H9 (cell line): ENCODE measurements around the gene RPL9. TPM values are rescaled to one million over a fixed set of nuclear protein-coding genes. Genes with fewer than 3 reads are reported as not detected.

Experiments used
- DNase-seq: peaks from one replicate; pipeline ENCODE4 v3.0.0-alpha.2; 2017
- H2AFZ ChIP-seq: one replicate; pipeline ENCODE4 v1.6.1; 2013; ENCODE audit warnings: mild to moderate bottlenecking, low read length, control low read depth, moderate library complexity
- H2AK5ac ChIP-seq: 2 replicates; pipeline ENCODE4 v1.6.1; 2013; ENCODE audit warnings: low read length, control low read depth, mixed read lengths; ENCODE audit not compliant: insufficient read length
- H2BK120ac ChIP-seq: one replicate; pipeline ENCODE4 v1.6.1; 2013; ENCODE audit warnings: low read depth, mild to moderate bottlenecking, low read length, control low read depth, inconsistent platforms; ENCODE audit not compliant: poor library complexity, severe bottlenecking
- H2BK12ac ChIP-seq: 2 replicates; pipeline ENCODE4 v1.6.1; 2013; ENCODE audit warnings: low read length, control low read depth, mixed read lengths, low read depth; ENCODE audit not compliant: insufficient read length
- H2BK15ac ChIP-seq: 2 replicates; pipeline ENCODE4 v1.6.1; 2013; ENCODE audit warnings: low read depth, low read length, control low read depth
- H2BK20ac ChIP-seq: one replicate; pipeline ENCODE4 v1.6.1; 2013; ENCODE audit warnings: low read depth, mild to moderate bottlenecking, low read length, control low read depth, inconsistent platforms; ENCODE audit not compliant: poor library complexity, severe bottlenecking
- H2BK5ac ChIP-seq: 2 replicates; pipeline ENCODE4 v1.6.1; 2013; ENCODE audit warnings: low read length, control low read depth, mixed read lengths; ENCODE audit not compliant: insufficient read length
- H3K14ac ChIP-seq: 2 replicates; pipeline ENCODE4 v1.6.1; 2013; ENCODE audit warnings: low read length, control low read depth; ENCODE audit not compliant: insufficient read depth
- H3K18ac ChIP-seq: 2 replicates; pipeline ENCODE4 v1.6.1; 2013; ENCODE audit warnings: low read depth, mild to moderate bottlenecking, mixed read lengths, low read length, control low read depth; ENCODE audit not compliant: insufficient read length
- H3K23ac ChIP-seq: 2 replicates; pipeline ENCODE4 v1.6.1; 2013; ENCODE audit warnings: low read length, control low read depth, mixed read lengths, low read depth; ENCODE audit not compliant: insufficient read length
- H3K23me2 ChIP-seq: 2 replicates; pipeline ENCODE4 v1.6.1; 2013; ENCODE audit warnings: low read depth, mild to moderate bottlenecking, mixed read lengths, low read length, control low read depth; ENCODE audit not compliant: insufficient read length, poor library complexity, severe bottlenecking
- H3K27ac ChIP-seq: 2 replicates; pipeline ENCODE4 v1.5.1; 2013; ENCODE audit warnings: low read length, control low read depth, mixed read lengths, low read depth; ENCODE audit not compliant: insufficient read length
- H3K27me3 ChIP-seq: 2 replicates; pipeline ENCODE4 v1.6.1; 2013; ENCODE audit warnings: low read length, control low read depth, inconsistent platforms; ENCODE audit not compliant: insufficient read depth
- H3K4ac ChIP-seq: 2 replicates; pipeline ENCODE4 v1.6.1; 2013; ENCODE audit warnings: low read depth, mild to moderate bottlenecking, control low read depth, inconsistent platforms, low read length, moderate library complexity
- H3K4me1 ChIP-seq: 2 replicates; pipeline ENCODE4 v1.6.1; 2013; ENCODE audit warnings: low read length, control low read depth, inconsistent platforms; ENCODE audit not compliant: insufficient read depth
- H3K4me2 ChIP-seq: 2 replicates; pipeline ENCODE4 v1.6.1; 2013; ENCODE audit warnings: low read length, control low read depth, mixed read lengths; ENCODE audit not compliant: insufficient read length, insufficient read depth
- H3K56ac ChIP-seq: 2 replicates; pipeline ENCODE4 v1.6.1; 2013; ENCODE audit warnings: low read depth, mild to moderate bottlenecking, mixed read lengths, low read length, control low read depth; ENCODE audit not compliant: insufficient read length
- H3K79me1 ChIP-seq: 2 replicates; pipeline ENCODE4 v1.6.1; 2013; ENCODE audit warnings: low read depth, mild to moderate bottlenecking, moderate library complexity, low read length, control low read depth, inconsistent platforms; ENCODE audit not compliant: insufficient read depth, poor library complexity, severe bottlenecking
- H3K79me2 ChIP-seq: 2 replicates; pipeline ENCODE4 v1.6.1; 2013; ENCODE audit warnings: low read length, control low read depth, inconsistent platforms; ENCODE audit not compliant: insufficient read depth
- H3K9ac ChIP-seq: 2 replicates; pipeline ENCODE4 v1.6.1; 2013; ENCODE audit warnings: low read length, control low read depth, mixed read lengths; ENCODE audit not compliant: insufficient read length; ENCODE audit errors: extremely low read depth
- H3K9me3 ChIP-seq: one replicate; pipeline ENCODE4 v1.6.1; 2013; ENCODE audit warnings: low read depth, low read length, inconsistent platforms; ENCODE audit not compliant: control insufficient read depth
- H3T11ph ChIP-seq: one replicate; pipeline ENCODE4 v1.6.1; 2013; ENCODE audit warnings: mild to moderate bottlenecking, low read length, control low read depth, inconsistent platforms
- H4K20me1 ChIP-seq: one replicate; pipeline ENCODE4 v1.6.1; 2013; ENCODE audit not compliant: control insufficient read depth, insufficient read length, insufficient read depth
- H4K5ac ChIP-seq: 2 replicates; pipeline ENCODE4 v1.6.1; 2013; ENCODE audit warnings: low read depth, mild to moderate bottlenecking, mixed read lengths, low read length, control low read depth; ENCODE audit not compliant: insufficient read length
- H4K8ac ChIP-seq: replicated peaks from 2 replicates; pipeline ENCODE4 v1.6.1; 2013; ENCODE audit warnings: low read length, control low read depth, mixed read lengths, low read depth; ENCODE audit not compliant: insufficient read length
- H4K91ac ChIP-seq: 2 replicates; pipeline ENCODE4 v1.6.1; 2013; ENCODE audit warnings: low read depth, mild to moderate bottlenecking, moderate library complexity, mixed read lengths, low read length, control low read depth; ENCODE audit not compliant: insufficient read length
- H3K27ac Mint-ChIP-seq, 3 experiments: 2 replicates in 2 of 3; 3 replicates in 1 of 3; pipeline ENCODE4 v1.8.0; 2020 to 2021; ENCODE audit warnings: mixed read lengths in 3 of 3, mild to moderate bottlenecking in 1 of 3, moderate library complexity in 1 of 3
- H3K27me3 Mint-ChIP-seq: 2 replicates; pipeline ENCODE4 v1.8.0; 2021; ENCODE audit warnings: low read depth, mild to moderate bottlenecking, moderate library complexity, mixed read lengths
- H3K36me3 Mint-ChIP-seq, 3 experiments: 2 replicates in 2 of 3; 3 replicates in 1 of 3; pipeline ENCODE4 v1.8.0; 2020 to 2021; ENCODE audit warnings: low read depth in 3 of 3, mixed read lengths in 3 of 3; ENCODE audit not compliant: insufficient read depth in 1 of 3
- H3K4me1 Mint-ChIP-seq, 2 experiments: 2 replicates each; pipeline ENCODE4 v1.8.0; 2020; ENCODE audit warnings: mixed read lengths in 2 of 2
- H3K4me3 Mint-ChIP-seq, 2 experiments: 2 replicates in 1 of 2; 3 replicates in 1 of 2; pipeline ENCODE4 v1.8.0; 2020 to 2021; ENCODE audit warnings: mild to moderate bottlenecking in 2 of 2, mixed read lengths in 2 of 2, moderate library complexity in 1 of 2
- H3K9me3 Mint-ChIP-seq, 2 experiments: 2 replicates in 1 of 2; 3 replicates in 1 of 2; pipeline ENCODE4 v1.8.0; 2020; ENCODE audit warnings: mild to moderate bottlenecking in 2 of 2, mixed read lengths in 2 of 2, moderate library complexity in 1 of 2
- CTCF ChIP-seq: fragments of 200-600 bp; sonication (generic); conservative IDR thresholded peaks from 3 replicates; pipeline ENCODE4 v1.8.0; 2021; ENCODE audit warnings: antibody characterized with exemption, mild to moderate bottlenecking
- WGBS: extraction: QIAGEN DNeasy Blood & Tissue Kit; methylation state at CpG from one replicate; pipeline ENCODE4 v1.1.7; 2013; ENCODE audit warnings: missing lambda C conversion rate, low lambda C conversion rate, mixed read lengths; ENCODE audit not compliant: insufficient read length; ENCODE audit errors: extremely low coverage; 5-methylcytosine and 5-hydroxymethylcytosine counted together
- total RNA-seq: library from RNA; stranded (reverse); gene quantifications from 2 replicates; pipeline ENCODE4 v1.2.1, GENCODE V29; 2021

Gene RPL9
- total RNA-seq, 1 experiment from 2014 or later, result 1,888 TPM

- Histone ChIP-seq H3K14ac (no peak overlapping the region), H3T11ph (no peak overlapping the region), H4K8ac (no peak overlapping the region), H3K27ac (no peak overlapping the region), H3K9me3 (no peaks in the 10 kb centered on the region), H3K9ac (no peak overlapping the region), H2BK15ac (no peak overlapping the region), H3K27me3 (no peaks in the 10 kb centered on the region), H2AK5ac (no peak overlapping the region), H4K91ac (no peak overlapping the region), H3K18ac (no peak overlapping the region), H4K5ac (no peak overlapping the region), H3K79me2 (no peaks in the 10 kb centered on the region), H3K23ac (no peak overlapping the region), H2BK5ac (no peak overlapping the region), H3K4ac (no peak overlapping the region), H4K20me1 (no peaks in the 10 kb centered on the region), H3K4me1 (no peaks in the 10 kb centered on the region), H3K4me2 (no peak overlapping the region), H2AFZ (no peak overlapping the region), H3K23me2 (no peaks in the 10 kb centered on the region), H2BK12ac (no peak overlapping the region), H2BK20ac (no peak overlapping the region), H2BK120ac (no peak overlapping the region), H3K79me1 (no peaks in the 10 kb centered on the region), H3K56ac (no peak overlapping the region)
- Mint-ChIP-seq H3K4me1 (no peaks in the 10 kb centered on the region), H3K27me3 (no peaks in the 10 kb centered on the region), H3K27ac (peak overlapping the region in 1 of 3 experiments; percentile 72; a peak in 1 of 7 replicates), H3K9me3 (no peaks in the 10 kb centered on the region), H3K36me3 (peaks cover 16 to 40% (median 29%) of the 10 kb centered on the region in 3 experiments; a peak in 6 of 7 replicates), H3K4me3 (no peak overlapping the region)
- no CpG with 5 or more reads among the region's 1 CpG for WGBS
- DNase-seq, result no peak
- no peak for TF ChIP-seq CTCF
These were observed 39.4 kb upstream of the RPL9 start for GRCh38 chr4:39497909-39498726.
